ENCODE results near the gene NAT8L. TPM values are rescaled to one million over a fixed set of nuclear protein-coding genes. Genes with fewer than 3 reads are reported as not detected.

The NAT8L gene
- polyA plus RNA-seq, 12 donors = 1.3 to 2.8 (median 2.1) TPM; not detected in 1

DNA sequence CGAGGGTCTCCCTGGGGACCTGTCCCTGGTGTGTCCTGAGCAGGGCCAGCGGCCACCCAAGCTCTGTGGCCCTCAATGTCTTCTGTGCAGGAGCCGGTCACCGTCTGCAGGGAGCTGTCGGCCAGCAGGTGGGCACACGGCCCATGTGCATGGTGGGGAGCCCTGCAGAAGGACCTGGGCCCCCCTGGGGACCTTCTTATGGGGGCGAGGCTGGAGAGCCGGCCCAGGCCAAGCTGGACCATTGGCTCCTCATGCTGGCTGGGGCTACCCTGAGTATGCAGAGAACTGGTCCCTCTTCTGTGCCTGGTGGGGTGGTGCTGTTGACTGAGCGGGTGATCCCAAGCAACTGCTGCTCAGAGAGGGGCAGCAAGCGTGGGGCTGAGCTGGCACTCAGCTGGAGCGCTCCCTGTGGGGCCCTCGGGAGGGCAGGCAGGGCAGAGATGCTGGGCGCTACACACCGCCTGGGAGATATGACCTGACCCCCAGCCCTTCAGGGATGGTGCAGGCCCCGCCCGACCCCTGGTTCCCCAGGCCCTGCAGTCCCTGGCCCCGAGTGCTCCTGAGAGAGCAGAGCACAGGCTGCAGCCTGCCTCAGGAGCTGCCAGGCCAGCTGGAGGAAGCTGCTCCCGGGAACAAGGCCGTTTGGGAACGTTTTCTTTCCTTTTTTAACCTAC, 14.8 kb downstream of the NAT8L start:
- DNase-seq = no peak

DNA sequence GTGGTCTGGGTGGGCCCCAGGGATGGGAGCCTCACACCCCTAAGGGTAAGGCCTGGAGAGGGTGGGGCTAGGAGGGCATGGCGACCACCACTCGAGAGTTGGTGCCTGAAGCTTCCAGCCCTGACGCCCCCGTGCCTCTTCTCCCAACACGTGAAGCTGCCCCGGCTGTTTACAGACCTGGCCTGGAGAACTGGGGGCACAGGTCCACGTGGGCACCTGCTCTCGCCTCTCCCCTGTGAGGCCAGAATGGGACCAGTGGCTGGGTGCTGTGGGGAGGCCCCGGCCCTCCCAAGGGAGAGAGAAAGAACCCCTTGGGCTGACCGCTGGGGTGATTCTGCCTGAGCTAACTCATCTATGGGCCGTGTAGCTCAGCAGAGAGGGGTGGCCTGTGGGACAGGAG, 15.5 kb downstream of the NAT8L start:
- no peak for DNase-seq

DNA sequence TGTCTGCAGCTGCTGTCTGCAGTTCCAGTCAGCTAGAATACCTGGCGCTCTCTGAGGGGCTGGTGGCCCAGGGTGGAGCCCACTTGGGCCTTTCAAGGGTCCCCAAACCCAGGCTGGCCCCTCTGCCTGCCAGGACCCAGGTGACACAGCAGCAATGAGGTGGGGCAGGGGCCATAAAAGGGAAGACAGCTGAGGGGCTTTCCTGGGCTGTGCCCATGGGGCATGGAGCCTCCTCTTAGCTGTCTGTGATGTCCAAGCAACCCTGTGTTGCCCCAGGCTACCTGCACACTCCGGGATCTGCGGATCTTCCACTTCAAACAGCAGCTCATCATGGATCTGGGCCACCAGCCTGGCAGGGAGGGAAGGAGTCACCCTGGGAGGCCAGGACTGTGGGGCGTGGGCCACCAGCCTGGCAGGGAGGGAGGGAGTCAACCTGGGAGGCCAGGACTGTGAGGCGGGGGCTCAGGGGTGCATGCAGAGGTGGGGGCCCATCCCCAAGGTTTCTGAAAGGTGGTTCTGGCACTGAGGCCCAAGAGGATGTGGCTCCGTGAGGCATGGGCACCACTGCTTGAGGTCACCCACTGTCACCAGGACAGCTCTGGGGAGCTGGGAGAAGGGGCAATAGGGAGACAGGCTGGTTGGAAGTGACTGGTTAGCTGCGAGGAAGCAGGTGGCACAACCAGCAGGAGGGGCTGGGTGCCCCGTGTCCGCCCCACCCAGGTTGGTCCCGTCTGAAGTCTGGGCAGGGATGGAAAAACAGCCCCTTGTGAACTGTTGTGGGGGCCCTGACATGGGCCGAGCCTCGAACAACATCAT, 16.3 kb downstream of the NAT8L start:
- DNase-seq = no peak

DNA sequence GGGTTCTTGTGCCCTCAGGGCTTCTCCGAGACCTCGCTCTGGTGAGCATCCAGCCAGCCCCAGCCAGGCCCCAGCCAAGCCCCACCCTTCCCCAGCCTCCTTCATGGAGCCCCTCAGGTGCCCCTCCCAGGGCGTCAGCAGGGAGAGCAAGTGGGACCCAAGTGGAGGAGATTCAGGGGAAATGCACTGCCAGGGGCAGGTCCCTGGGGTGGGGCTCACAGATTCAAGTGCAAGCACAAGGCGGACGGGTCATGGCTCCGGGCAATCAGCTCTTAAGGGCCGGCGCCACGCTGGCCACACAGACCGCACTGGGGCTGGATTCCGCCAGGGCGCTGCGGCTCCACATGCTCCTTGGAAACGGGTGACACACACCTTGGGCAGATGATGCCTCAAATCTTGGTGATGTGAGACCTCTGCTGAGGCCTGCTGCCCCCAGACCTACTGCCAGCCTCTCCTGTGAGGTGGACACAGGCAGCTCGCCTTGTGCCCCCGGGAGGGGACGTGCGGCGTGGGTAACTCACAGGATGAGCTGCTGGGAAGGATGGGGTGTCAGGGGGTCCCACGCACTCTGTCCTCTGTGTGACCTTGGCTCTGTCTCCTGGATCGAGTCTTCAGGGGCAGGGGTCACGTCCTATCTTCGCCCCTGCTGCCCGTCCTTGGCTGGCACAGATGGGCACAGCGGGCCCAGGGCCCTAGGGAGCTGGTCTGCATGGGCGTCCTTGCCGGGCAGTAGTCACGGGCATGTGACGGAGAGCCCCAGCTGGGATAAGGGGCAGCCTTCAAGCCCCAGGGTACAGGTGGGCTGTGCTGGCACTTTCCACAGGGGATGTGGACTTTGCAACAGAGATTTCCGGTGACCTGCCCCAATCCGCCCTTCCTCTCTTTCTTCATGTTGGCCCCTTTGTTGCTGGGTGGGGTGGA, 17.1 kb downstream of the NAT8L start:
- no peak for DNase-seq

DNA sequence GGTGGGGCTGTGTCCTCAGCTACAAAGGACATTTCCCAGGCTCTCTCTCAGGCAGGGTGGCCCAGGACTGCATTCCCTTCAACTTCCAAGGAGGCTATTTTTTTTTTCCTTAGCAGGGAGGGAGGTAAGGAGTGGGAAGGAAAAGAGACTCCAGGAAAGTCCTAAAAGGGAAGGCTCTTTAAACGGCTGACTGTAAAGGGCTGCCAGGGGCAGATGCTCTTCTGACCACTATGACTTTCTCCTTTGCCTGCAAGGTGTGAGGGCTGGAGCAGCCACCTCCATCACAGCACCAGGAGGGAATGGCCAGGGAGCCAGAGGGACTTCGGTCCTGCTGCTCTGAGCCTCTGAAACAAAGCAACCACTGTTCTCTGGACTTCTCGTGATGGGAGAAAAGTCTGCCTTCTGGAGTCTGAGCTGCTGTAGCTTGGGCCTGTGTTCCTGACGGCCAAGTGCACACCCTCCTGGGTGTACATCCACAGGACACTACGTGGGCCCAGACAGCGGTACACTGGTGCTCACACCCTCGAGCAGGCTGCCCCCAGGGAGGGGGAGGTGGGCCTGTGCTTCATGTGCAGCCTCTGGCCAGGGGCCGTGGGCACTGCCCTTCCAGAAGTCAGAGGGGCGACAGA, 17.9 kb downstream of the NAT8L start:
- DNase-seq = no peak

DNA sequence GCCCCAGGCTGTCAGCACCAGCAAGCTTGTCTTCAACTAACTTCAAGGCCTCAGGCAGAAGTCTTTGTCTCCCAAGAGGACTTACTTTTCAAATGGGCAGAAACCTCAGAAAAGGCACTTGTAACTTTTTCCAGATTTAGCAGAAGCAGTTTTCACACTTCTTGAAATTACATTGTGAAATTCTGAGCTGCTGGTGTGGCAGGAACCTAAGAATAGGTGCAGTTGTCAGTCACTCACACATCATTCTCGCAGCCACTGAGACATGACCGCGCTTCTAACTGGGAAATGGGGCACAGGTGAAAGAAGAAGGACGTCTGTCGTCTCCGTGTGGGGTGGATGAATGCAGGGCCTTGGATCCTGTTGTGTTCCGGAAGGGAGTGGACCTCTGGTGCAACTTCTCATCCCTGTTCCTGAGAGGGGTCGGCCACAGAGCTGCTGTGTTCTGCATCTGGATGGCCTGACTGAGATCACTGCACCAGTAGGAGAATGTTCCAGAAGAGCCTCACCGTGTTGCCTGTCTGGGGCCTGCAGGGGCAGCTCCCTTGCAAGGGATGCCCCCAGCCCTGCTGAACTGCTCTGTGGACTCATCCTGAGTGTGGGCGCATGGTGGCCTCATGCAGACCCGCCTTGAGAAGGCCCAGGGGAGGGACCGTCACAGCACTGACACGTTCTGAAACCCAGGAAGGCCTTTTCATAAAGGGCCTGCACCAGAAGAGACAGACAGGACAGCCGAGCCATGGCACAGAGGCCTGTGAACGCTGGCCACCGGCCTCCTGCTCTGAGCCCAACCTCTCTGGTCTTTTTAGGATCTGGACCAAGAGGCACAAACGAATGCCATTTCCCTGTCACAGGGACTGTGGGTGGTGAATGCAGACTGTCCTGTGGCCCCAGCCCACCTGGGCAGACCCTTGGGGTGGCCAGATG, 18.7 kb downstream of the NAT8L start:
- DNase-seq = no peak

DNA sequence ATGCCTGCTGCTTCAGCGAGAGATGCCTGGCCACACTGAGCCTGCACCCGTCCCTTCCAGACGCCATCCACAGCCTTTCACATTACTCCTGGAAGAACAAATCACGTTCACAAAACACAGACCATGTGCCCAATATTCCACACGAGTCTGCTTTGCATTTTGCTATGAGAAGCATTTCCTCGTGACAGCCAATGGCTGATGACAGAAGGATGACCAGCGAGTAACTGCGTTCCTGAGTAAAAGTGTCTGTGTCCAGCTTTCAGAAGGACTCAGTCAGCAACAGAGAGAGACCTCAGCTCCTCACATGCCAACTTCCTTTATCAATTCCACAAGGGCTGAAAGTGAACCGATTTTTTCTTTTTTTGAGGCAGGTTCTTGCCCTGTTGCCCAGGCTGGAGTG, 19.5 kb downstream of the NAT8L start:
- no peak for DNase-seq

DNA sequence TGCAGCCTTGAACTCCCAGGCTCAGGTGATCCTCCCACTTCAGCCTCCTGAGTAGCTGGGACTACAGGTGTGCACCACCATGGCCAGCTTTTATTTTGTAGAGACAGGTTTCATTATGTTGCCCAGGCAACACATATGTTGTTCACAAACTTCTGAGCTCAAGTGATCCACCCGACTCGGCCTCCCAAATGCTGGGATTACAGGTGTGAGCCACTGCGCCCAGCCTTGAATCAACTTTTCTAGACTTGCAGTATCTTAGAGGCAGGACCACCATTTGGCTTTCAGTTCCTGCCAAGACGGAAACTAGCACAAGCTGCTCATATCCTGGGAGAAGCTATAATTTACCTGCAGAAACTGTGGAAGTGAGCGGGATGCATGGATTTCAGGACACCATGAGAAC, 19.9 kb downstream of the NAT8L start:
- no peak for DNase-seq

DNA sequence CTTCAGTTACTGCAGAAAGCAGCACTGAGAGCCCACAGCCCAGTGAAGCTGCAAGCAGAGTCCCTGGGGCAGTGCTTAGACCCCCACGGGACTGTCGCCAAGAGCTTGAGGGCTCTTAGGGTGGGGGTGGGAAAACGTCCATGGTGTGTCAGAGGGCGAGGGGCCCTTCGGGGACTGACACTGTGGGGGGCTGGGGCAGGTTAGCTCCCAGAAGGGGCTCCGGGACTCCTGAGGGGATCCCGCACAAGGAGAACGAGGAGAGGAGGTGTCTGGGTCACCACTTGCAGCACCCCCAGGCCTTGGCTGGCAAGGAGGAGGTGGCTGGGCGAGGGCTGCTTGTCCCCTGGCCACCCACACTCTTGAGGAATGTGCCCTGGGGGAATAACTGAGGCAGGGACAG, 20.8 kb downstream of the NAT8L start:
- DNase-seq = no peak

DNA sequence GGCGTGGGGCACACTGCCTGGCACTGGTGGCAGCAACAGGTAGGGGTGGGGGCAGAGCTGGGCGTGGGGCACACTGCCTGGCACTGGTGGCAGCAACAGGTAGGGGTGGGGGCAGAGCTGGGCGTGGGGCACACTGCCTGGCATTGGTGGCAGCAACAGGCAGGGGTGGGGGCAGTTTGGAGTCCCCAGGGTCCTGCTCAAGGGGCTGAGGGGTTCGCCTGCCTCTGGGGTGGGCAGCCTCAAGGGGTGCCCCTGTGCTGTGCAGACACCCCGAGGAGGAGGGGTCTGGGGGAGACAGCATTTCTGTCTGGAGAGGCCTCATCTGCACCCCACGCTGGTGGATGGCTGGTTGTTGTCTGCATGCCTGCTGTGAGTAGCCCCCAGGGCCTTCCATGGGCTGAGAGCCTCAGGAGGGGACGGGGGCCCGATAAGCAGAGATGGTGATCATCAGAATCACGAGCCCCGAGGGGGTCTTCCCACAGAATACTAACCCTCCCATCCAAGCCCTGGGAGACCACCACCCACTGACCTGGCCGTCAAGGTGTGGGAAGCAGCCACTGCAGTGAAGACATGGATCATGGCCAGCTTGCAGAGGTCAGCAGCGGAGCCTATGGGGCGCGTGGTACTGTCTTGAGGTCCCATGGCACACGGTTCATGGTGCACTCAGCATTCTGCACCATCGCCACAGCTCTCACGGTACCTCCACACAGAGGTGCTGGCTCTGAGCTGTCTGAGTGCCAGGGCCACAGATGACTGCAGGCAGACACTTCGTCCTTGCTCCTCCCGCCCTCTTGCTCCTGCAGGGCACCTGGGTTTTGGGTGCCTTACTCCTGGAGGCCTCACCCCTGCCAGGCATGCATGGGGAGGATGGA, 21.5 kb downstream of the NAT8L start:
- no peak for DNase-seq

DNA sequence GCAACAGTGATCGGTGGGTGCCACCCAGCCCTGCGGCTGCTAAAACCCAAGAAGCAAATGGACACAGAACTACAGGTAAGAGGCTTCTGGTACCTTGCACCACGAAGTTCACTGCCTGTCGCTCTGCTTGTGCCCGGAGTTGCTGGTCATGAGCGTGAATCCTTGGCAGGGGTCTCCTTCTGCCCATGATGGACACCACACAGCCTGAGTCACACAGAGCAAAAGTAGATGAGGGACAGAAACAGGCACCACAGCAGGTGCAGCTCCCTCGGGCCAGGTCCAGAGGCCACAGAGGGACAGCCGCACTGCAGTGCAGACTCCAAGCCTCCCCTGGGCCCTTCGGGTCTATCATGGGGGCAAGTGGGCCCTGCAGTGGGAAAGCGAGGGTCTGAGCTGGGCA, 22.4 kb downstream of the NAT8L start:
- no peak for DNase-seq

DNA sequence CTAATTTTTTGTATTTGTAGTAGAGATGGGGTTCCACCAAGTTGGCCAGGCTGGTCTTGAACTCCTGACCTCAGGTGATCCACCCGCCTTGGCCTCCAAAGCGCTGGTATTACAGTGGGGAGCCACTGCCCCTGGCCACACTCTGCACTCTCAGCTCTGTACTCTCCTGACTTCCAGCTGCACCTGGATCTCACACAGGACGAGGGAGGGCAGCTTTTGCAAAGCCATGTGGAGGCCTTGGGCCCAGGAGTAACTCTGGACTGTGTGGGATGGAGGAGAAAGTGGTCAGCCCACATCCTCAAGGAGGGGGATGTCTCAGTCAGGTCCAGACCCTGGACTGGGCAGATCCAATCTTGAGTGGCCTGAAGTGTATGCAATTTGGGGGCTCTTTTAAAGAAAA, 23.0 kb downstream of the NAT8L start:
- no peak for DNase-seq

DNA sequence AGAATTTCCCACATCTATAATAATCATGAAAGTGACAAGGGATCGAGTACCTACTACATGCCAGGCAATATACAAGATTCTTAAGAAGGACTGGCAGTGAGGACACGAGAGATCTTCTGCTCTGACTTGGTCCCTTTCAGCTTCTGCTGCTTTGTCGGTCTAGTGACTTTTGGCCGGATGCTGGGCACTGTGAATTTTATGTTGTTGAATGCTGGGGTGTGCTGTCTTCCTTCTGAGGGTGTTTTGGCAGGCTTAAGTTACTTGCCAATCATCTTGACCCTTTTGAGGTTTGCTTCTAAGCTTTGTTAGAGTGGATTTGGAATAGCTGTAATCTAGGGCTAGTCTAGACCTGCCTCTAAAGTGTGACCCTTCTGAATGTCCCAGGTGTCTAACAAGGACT, 23.5 kb downstream of the NAT8L start:
- DNase-seq = no peak

DNA sequence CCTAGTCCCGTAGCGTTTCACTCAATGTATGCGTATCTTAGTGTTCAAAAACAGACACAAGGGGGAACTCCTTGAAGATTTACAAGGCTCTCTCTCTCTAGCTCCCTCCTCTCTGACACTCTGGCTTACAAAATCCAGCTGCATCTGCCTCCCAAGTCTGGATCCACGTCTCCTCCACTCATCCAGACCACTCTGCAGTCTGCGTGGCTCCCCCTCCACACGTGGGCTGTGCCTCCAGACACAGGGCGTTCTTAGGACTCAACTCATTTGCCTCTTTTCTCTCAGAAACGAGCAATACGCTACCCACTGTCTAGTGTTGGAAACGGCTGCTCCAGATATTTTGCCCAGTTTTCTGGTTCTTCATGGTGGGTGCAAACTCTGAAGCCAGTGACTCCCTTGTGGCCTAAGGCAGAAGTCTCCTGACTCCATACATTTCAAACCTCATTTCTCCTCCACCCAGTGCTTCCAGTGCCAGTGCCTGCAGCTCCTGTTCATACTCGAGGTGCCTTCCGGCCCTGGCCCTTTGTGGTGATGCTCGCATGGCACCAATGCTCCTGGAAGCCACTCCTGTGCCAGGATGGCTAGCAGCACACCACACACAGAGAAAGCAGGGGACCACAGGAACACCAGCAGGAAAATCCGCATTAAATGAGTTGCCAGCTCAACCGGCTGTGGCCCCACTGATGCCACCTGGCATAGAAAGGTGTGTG, 24.1 kb downstream of the NAT8L start:
- no peak for DNase-seq

DNA sequence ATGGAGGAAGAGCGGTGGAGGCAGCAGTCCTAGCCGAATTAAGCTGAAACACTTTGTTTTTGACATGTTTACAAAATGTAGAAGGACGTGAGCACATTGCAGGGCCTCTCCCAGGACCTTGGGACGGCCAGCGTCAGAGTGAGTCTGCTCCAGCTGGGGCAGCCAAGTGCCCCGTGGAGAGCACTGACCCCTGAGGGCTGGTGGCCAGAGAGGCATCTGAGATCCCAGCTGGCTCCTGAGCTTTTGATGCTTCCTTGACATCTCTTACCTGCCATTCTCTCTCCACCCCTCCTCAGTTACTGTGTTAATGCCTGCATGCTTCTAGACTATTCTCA, 24.7 kb downstream of the NAT8L start:
- DNase-seq = no peak

DNA sequence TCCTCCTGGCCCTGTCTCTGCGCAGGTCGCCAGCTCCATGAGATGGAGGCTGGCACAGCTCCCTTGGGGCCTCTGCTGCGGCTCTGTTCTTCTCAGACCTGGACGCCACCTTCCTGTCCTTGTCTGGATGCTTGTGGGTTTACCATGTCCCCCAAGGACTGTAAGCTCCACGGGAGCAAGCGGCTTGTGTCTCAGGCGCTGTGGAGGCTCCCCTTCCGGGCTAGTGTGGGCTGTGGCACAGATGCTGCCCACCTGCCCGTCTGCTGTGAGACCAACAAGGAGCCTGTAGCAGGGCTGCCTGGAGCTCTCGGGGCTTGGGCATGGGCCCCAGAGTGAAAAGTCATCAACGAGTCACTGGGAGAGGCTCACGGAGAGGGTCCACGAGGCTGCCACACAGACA, 25.2 kb downstream of the NAT8L start:
- no peak for DNase-seq

DNA sequence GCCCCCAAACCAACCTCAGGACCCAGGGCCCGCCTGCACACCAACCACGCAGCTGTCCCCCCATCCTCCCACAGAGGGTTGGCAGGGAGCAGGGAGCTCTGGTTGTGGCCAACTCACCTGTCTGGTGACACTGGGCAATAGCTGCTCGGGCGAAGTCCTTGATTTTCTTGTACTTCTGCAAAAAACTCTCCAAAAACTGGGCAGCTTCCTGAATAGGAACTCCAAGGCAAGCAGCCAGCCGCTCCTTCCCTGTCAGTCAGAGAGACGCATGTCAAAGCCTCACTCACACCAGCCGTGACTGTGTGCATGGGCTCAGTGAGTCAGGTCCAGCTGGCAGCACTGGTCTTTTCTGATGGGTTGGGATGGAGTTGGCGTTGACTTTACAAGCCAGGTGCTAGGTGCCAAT, 26.4 kb downstream of the NAT8L start:
- no peak for DNase-seq

DNA sequence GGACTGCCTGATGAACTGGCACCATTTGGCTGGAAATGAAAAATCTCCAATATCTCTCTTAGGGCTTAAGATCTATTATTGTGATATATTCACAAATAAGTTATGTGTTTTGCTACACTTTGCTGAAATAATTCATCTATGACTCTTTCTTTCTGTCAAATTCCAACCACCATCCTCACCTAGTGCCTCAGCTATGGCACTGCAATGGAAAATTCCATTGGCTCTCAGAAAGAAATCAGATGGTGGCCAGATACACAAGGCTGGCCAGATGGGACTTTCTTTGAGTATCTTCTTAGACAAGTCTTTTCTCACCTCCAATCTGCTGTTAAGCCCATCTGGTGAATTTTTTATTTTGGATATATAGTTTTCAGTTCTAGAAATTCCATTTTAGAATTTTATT, 28.0 kb downstream of the NAT8L start:
- no peak for DNase-seq

DNA sequence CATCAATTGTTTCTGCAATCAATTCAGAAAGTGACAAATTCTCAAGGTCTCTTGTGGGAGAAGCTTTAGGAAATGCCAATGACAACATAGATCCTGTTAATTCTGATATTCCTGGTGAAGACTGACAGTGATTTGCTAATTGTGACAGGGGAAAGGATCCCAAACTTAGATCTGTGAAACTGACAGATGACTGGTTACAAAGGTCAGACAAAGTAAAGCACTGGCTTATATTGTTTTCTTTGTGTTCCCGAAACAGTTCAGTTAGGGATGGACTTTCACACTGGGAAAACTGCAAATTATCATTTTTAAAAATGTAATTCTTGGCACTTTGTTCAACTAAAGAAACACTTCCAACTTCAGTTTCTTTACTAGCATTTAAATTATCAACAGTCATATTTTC, 30.1 kb downstream of the NAT8L start:
- DNase-seq = no peak
